Left ventricle myocardium superior (tissue), 1 donor: ENCODE results near the gene PITPNC1. TPM values are rescaled to one million over a fixed set of nuclear protein-coding genes. Genes with fewer than 3 reads are reported as not detected.
"Not testable (repeated sequence)": the region's sequence is repeated elsewhere in the genome, so short reads cannot be mapped to it uniquely, and the experiment has no call there.

Experiments used
- ATAC-seq: fragments of 200-7000 bp; cut with Tn5 transposase; one replicate; pipeline ENCODE4 v1.9.1; 2020; ENCODE audit warnings: mild to moderate bottlenecking, moderate library complexity
- DNase-seq: peaks from one replicate; pipeline ENCODE4 v3.0.0-alpha.2; 2020
- intact Hi-C: fragments of 100-400 bp; cut with micrococcal nuclease; formaldehyde crosslinking; loops from one replicate; pipeline ENCODE4 v1.11.0; 2022
- total RNA-seq: library from RNA; stranded (reverse); fragmentation: NEBNext Ultra II Directional; extraction: Animal tissue kit (Norgen Biotek cat#: 25700); gene quantifications from one replicate; pipeline ENCODE4 v1.2.1, GENCODE V29; 2021
- donor health status: DM: no; HTN: yes; CAD: no; lungs with severe emphysema.

The PITPNC1 gene
- total RNA-seq, 1 donor from 2014 or later = 11.0 TPM

DNA sequence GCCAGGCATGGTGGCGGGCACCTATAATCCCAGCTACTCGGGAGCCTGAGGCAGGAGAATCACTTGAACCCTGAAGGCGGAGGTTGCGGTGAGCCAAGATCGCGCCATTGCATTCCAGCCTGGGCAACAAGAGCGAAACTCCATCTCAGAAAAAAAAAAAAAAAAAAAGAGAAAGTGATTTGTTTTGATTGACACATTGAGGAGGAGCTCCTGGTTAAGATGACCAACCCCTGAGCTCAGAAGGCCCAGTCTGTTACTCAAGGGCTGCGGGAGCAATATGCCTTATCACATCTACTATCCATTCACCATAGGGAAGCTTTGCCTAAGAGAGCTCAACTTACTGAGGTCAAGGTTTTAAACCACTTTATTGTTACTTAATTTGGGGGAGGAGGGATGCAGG is 268.1 kb downstream of the PITPNC1 start:
- DNase-seq, ATAC-seq, intact Hi-C loops: not testable (repeated sequence)

- ATAC-seq = no peak
Measured at GRCh38 chr17:67646472-67646871, 269.4 kb downstream of the PITPNC1 start.

DNA sequence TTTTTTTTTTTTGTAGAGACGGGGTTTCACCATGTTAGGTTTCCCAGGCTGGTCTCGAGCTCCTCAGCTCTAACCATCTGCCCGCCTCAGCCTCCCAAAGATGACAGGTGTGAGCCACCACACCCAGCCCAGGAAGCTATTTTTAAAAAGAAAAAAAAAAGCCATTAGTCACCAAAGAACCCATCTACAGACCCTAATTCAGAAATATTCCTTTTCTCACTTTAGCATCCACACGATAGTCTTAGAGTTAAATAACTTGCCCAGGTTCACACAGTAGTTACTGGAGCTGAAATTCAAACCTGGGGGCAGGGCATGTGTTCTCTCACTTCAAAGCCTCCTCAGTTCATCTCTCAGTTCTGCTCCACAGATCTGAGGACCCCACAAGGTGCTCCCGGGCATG is 270.4 kb downstream of the PITPNC1 start:
- intact Hi-C loops = no loop called here
- DNase-seq (no peak), ATAC-seq (no peak)

More at GRCh38 chr17:67646472-67646871, 269.4 kb downstream of the PITPNC1 start:
- no peak for DNase-seq
- intact Hi-C loops = no loop called here

DNA sequence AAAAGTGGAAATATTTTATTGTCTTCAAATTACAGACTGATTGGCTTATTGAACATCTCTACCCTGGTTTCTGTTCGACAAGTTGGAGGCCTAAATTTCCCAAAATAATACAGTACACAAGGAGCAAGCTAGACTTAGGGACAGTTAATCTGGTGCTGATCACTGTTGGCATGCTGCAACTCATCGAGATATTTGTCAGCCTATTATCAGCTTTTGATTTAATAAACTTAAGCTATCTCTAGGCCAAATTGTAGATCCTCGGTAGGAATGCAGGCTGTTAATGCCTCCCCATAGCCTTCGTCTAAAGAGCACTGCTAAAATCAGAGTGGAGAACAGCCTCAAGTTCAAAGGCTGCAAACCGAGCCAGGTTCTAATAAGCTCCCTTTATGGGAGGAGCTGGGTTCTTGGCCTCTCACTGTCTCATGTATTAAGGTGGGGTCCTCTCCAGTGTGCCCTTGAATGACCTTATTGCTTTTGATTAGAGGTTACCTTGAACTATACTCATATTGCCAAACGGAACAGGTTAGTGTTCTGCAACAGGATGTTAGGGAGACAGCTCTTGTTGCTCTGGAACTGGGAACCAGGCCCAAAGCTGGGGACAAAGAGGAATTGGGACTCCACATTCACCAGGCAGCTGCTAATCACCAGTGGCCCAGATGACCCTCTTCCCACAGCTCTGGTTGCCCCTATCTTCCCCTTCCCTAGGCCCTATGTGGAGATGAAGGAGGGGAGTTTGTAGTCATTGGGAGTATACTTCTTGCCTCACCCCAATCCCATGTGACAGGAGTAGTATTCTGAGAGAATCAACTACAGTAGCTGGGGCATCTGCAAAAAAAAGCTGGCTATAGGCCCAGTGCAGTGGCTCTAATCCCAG is 271.2 kb downstream of the PITPNC1 start:
- ATAC-seq (no peak), DNase-seq (no peak)
- intact Hi-C loops = no loop called here

GRCh38 chr17:67648906-67649295 is 271.8 kb downstream of the PITPNC1 start:
- intact Hi-C loops, DNase-seq, ATAC-seq: not testable (repeated sequence)

DNA sequence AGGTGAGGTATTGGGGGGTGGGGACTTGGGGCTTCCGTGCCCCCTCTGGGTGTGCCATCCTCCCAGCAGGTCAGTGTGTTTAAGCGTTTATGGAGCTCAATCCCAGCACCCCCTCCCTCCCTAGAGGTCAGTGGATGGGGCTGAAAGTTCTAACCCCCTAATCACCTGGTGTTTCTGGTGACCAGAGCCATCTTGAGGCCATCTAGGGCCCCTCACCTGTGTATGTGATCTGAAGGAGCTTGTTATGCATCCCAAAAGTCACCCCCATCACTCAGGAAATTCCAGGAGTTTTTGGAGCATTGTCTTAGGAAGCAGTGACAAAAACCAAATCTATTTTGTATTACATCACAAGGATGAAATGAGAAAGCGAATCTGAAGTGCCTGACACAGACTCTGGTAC is 272.8 kb downstream of the PITPNC1 start:
- intact Hi-C loops = no loop called here
- no peak for ATAC-seq
- no peak for DNase-seq

DNA sequence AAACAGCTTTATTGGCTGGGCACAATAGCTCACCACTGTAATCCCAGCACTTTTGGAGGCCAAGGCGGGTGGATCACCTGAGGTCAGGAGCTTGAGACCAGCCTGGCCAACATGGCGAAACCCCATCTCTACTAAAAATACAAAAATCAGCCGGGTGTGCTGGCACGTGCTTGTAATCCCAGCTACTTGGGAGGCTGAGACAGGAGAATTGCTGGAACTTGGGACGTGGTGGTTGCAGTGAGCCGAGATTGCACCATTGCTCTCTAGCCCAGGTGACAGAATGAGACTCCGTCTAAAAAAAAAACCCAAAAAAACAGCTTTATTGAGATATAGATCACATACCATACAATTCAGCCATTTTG is 274.1 kb downstream of the PITPNC1 start:
- DNase-seq, intact Hi-C loops, ATAC-seq: not testable (repeated sequence)

- no peak for ATAC-seq
- intact Hi-C loops = no loop called here
- DNase-seq = no peak
Measured at GRCh38 chr17:67652433-67652832, 275.4 kb downstream of the PITPNC1 start.

DNA sequence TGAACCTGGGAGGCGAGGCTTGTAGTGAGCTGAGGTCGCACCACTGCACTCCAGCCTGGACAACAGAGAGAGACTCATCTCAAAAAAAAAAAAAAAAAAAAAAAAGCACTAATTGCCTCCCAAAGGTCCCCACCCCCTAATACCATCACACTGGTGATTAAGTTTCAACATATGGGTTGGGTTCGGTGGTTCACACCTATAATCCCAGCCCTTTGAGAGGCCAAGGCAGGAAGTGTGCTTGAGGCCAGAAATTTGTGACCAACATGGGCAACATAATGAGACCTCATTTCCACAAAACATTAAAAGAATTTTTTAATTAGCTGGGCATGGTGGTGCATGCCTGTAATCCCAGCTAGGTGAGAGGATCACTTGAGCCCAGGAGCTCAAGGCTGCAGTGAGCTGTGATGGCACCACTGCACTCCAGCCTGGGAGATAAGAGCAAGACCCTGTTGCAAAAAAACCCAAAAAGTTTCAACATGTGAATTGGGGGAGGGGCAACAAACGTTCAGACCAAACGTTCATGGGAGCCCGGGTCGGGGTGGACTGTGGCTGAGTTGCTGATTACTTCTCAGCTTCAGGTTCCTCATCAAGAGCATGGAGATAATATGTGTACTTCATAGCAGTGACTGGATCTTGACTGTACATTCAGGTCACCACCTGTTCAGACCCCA is 278.5 kb downstream of the PITPNC1 start:
- DNase-seq (no peak), ATAC-seq (no peak)
- intact Hi-C loops = no loop called here

GRCh38 chr17:67656494-67657203 is 279.6 kb downstream of the PITPNC1 start:
- DNase-seq (no peak), ATAC-seq (no peak)
- intact Hi-C loops = no loop called here

GRCh38 chr17:67657596-67657995 is 280.5 kb downstream of the PITPNC1 start:
- ATAC-seq (no peak), DNase-seq (no peak)
- intact Hi-C loops = no loop called here

- intact Hi-C loops = no loop called here
- DNase-seq = no peak
- ATAC-seq = no peak
Measured at GRCh38 chr17:67658265-67658664, 281.2 kb downstream of the PITPNC1 start.

DNA sequence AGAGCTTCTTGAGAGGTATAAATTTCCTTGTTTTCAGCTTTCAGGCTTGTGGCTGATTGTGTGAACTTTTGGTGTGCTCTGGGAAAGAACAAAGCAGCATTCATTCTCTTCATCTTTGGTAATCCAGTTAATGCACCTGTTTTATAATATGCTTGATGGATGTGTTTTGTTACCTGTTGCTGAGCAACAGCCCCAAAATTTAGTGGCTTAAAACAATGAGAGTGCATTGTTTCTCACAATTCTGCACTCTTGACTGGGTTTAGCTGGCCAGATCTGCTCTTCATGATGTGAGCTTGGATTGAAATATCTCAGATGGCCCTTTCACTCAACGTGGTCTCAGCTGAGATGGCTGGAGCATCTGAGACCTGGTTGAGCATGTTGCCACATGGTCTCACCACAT is 281.9 kb downstream of the PITPNC1 start:
- ATAC-seq = no peak
- DNase-seq = no peak
- intact Hi-C loops = no loop called here

DNA sequence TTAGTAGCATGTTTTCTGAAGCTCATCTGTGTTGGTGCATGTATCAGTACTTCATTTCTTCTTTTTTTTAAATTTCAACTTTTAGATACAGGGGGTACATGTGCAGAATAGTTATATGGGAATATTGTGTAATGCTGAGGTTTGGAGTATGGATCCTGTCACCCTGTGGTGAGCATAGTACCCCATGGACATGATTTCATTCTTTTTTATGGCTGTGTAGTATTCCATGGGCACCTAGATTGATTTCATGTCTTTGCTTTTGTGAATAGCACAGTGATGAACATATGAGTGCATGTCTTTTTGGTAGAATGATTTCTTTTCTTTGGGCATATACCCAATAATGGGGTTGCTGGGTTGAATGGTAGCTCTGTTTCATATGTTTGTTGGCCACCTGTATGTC is 285.6 kb downstream of the PITPNC1 start:
- ATAC-seq (no peak), DNase-seq (no peak)
- intact Hi-C loops = no loop called here

GRCh38 chr17:67663457-67663856 is 286.4 kb downstream of the PITPNC1 start:
- intact Hi-C loops = no loop called here
- DNase-seq = no peak
- ATAC-seq = no peak

DNA sequence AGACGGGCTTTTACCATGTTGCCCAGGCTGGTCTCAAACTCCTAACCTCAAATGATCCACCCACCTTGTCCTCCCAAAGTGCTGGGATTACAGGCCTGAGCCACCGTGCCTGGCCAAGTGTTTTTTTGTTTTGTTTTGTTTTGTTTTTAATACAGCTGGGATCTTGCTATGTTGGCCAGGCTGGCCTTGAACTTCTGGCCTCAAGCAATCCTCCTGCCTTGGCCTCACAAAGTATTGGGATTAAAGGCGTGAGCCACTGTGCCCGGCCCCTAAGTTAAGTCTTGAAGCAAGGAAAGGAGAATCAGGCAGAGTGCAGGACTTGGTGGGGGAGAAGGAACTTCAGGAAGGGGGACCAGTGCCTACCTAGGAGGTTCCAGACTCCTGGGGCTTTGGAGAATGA is 288.9 kb downstream of the PITPNC1 start:
- ATAC-seq = no peak
- intact Hi-C loops = no loop called here
- no peak for DNase-seq

DNA sequence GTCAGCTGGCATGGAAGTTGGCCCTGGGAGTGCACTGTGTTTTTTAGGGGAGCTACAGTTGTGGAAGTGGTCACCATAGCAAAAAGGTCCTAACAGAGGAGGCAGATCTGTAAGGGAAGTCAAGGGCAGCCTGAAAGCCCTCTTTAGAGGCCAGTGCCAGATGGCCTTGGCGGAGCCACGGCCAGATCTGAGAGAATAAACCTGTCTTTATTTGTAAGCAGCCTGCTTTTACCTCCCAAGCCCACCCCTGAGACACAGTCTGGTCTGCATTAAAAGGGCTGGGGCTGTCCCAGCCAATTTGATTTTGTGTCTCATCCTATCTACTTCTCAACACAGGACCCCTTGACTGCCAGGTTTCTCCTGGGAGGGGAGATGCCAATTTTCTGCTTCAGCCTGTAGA is 289.6 kb downstream of the PITPNC1 start:
- ATAC-seq (no peak), DNase-seq (no peak)
- intact Hi-C loops = no loop called here

- no peak for DNase-seq
- intact Hi-C loops = no loop called here
- no peak for ATAC-seq
Measured at GRCh38 chr17:67671493-67671892, 294.4 kb downstream of the PITPNC1 start.

- DNase-seq (no peak), ATAC-seq (no peak)
- intact Hi-C loops = no loop called here
Measured at GRCh38 chr17:67672592-67673335, 295.7 kb downstream of the PITPNC1 start.
